GM19328 (cell line): ENCODE measurements around the gene ATP8B3.

ENCODE experiments used
- ATAC-seq: cut with Tn5 transposase; IDR thresholded peaks from one replicate; pipeline ENCODE4 v1.9.1; 2021; ENCODE audit warnings: mild to moderate bottlenecking, moderate library complexity; ENCODE audit not compliant: unreplicated experiment

Gene ATP8B3

GRCh38 chr19:1748115-1748872 is 63.8 kb downstream of the ATP8B3 start:
- ATAC-seq, result no peak

- ATAC-seq, result no peak
These were observed 64.6 kb downstream of the ATP8B3 start for GRCh38 chr19:1747285-1748114.

- no peak for ATAC-seq
These were observed 65.4 kb downstream of the ATP8B3 start for GRCh38 chr19:1746401-1747284.

GRCh38 chr19:1745589-1746031 is 66.5 kb downstream of the ATP8B3 start:
- ATAC-seq, result no peak

- no peak for ATAC-seq
These were observed 67.1 kb downstream of the ATP8B3 start for GRCh38 chr19:1744822-1745563.

- ATAC-seq, result no peak
These were observed 67.9 kb downstream of the ATP8B3 start for GRCh38 chr19:1744133-1744665.

GRCh38 chr19:1742989-1743696 is 68.9 kb downstream of the ATP8B3 start:
- ATAC-seq, result no peak

GRCh38 chr19:1739960-1740629 is 72.0 kb downstream of the ATP8B3 start:
- no peak for ATAC-seq

- no peak for ATAC-seq
These were observed 75.1 kb downstream of the ATP8B3 start for GRCh38 chr19:1736927-1737326.

GRCh38 chr19:1736280-1736679 is 75.8 kb downstream of the ATP8B3 start:
- no peak for ATAC-seq

- ATAC-seq, result no peak
These were observed 77.6 kb downstream of the ATP8B3 start for GRCh38 chr19:1734321-1734966.
